ENCODE measurements around the gene MOGAT3. TPM values are rescaled to one million over a fixed set of nuclear protein-coding genes. Genes with fewer than 3 reads are reported as not detected.
A peak's percentile ranks its signal among the peaks of the same experiment; 100 is the strongest.

MOGAT3 gene
- polyA plus RNA-seq, 4 donors = 0.10 to 1.4 (median 0.41) TPM

DNA sequence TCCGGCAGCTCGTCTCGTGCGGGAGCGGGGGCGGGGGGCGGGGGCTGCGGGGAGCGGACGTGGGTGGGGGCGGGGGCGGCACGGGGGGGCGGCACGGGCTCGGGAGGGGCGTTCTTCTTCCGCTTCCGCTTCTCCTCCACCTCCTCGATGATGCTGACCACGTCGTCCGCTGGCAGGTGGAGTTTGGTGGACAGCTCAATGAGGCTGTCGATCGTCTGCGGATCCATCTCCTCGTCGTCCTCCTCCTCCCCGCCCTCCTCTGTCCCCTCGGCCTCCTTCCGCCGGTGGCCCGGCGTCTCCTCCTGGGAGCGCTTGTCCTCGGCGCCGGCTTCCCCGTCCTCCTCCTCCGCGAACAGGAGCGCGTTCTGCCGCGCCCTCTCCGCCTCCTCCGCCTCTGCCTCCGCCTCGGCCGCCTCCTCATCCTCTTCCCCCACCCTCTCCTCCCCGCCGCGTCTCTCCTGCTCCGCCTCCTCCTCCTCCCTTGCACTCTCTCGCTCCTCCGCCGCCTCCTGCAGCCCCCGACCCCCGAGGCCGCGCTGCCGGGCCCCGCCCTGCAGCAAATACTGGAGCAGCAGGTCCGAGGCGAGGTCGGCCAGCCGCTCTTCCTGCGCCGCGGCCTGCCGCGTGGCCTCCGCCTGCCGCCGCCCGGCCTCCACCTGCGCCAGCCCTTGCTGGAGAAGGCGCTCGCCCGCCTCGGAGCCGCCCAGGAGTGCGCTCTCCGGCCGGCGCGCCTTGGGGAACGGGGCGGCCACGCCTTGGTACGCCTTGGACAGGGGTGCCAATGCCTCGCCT, 37.4 kb downstream of the MOGAT3 start:
- DNase-seq (ENCODE audit: low read depth in 4 of 4, low spot score in 3 of 4) = no peak

DNA sequence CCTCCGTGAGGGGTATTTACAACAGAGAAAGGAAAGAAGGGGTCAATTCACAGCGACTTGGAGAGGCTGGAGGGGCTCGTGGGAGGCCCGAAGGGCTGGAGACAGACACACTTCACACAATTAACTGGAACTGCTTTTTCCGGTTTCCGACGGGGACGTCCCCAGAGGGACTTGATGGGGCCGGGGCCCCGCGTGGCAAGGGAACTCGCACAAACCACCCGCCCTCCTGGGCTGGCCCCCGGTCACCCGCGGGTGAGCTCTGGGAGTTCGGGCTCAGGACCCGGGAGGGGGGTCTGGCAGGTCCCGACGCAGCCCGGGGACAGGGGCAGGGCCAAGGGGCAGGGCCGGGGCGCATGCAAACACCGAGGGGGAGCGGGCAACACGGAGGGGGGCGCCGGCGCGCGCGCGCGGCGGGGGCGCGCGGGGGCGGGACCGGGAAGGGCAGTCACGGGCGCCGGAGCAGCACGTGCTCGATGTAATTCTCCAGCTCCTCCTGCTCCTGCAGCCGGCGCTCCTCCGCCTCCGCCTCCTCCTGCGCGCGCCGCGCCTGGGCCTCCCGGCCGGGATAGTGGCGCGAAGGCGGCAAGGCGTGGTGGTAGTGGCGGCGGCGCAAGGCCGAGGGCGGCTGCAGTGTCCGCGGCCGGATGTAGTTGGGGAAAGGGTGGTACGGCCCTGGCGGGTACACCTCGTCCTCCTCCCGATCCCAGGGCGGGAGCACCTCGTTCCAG, 38.1 kb downstream of the MOGAT3 start:
- DNase-seq (ENCODE audit: low read depth in 4 of 4, low spot score in 3 of 4) = no peak

DNA sequence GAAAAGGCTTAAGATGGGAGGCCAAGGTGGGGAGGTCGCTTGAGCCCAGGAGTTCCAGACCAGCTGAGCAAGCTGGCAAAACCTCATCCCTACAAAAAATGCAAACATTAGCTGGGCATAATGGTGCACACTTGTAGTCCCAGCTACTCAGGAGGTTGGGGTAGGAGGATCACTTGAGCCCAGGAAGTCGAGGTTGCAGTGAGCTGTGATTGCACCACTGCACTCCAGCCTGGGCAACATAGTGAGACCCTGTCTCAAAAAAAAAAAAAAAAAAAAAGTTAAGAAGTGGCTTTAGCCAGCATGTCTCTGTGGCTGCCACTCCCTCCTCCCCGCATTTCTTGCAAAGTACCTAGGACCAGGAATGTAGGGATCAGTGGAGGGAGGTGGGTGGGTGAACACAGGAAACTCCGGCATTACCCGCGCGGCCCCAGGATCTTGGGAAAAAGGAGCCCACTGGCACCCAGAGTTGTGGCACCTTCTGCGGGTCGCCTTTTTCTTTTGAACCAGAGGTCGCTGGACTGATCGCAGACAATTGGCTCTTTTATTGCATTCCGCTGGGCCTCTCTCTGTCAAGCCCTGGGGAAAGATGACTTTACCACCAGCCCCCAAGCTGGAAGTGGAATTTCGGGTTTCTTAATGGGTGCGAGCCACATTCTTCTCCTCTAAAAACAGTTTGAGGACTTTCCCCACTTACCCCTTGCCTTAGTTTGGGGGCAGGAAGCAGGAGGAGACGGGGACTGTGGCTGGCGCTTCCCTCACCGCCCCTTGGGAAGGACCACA, 39.0 kb downstream of the MOGAT3 start:
- DNase-seq (ENCODE audit: low read depth in 4 of 4, low spot score in 3 of 4) = no peak

DNA sequence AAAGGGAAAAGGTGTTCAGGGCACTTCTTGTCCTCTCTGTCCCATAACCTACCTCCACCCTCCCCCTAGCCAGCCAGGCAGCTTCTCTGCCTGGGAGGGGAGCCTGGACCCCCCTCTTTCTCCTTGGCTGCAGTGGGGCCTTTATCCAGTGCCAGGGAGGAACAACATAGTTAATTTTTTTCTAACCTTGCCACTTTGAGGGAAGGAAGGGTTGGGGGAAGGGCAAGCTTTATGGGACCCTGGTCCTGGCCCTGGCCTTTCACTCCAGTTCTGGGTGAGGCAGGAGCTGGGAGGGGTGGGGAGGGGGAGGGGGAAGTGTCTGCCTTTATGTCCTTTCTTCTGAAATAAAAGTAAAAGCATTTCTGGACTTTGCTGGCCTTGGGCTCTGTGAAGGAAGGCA, 39.9 kb downstream of the MOGAT3 start:
- DNase-seq (ENCODE audit: low read depth in 4 of 4, low spot score in 3 of 4) = no peak

DNA sequence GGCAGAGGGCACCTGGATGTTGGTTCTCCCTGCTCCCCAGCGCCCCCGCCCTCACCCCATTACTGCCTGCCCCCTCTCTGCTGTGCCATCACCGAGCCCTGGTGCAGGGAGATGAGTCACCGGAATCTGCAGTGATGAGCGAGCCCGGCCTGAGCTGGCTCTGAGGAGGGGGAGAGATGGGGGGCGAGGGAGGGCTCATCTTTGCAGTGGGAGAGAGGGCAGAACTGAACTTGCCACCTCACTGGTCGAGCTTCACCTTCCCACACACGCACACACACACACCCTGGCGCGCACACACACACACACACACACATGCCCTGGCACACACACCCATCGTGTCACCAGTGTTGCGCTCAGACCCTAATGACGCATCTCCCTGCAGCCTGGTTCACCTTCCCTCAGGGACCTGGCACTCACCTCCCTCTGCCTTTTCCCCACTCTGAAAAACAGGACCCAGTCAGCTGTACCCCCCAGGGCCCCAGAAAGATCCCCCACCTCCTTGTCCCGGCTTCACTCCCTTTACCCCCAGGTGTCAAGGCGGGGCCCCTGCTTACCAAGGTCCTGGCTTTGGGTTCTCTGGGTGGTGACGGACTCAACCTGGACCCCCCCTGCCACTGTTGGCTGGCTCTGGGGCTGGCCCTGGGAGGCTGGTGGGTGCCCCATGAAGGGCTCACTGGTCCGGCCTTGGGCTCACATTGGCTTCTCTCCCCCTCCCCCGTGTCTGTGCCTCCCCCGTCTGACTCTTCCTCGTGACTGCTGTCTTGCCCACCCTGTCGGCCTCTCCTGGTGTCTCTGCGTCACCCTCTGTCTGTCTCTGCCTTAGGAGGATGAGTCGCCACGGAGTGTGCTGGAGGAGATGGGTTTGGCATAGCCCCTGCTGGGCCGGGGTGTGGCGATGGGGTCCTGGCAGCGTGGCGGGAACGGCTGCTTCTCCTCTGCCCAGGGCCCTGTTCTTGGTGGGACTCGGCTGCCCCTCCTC, 40.9 kb downstream of the MOGAT3 start:
- DNase-seq (ENCODE audit: low read depth in 4 of 4, low spot score in 3 of 4) = no peak

DNA sequence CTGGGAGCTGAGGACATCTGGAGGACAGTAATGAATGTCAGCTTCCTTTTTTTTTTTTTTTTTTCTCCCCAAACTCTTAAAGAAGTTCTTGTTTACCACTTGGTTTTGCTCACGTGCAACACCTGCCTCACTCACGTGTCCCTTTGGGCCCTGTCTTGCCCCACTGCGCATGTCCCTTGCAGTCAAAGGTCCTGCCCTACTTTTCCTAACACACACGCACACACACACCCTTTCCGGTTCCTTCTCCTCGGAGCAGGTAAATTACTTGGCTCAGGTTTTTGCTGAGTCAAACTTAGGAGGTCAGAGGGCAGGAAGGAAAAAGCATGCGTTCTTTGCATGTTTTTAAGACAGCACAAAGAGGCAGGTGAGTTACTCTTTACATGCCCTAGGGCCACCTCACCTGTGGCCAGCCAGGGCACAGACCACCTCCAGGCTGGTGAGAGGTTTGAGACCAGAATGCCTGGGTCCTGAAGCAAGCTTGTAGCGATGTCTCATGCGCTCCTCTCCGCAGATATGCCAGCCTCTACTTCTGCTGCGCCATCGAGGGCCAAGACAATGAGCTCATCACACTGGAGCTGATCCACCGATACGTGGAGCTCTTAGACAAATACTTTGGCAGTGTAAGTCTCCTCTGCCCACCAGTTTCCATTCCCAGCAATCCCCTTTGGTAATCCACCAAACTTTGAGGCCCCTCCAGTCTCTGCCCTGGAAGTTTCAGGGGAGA, 43.8 kb downstream of the MOGAT3 start:
- DNase-seq (ENCODE audit: low read depth in 4 of 4, low spot score in 3 of 4) = no peak

DNA sequence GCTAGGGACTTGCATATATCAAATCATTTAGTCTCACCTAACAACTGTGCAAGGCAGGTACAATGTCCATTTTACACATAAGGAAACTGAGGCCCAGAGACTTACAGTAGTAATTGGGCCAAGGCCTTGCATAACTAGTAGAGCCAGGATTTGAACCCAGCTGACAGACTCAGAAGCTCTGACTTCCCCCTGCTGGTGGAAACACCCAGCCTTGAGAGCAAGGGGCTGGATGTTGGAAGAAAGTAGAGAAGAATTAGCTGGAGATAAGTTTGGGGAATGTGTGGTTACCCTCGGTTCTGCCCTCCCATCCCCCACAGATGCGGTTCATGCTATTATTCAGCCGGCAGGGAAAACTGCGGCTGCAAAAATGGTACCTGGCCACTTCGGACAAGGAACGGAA, 44.6 kb downstream of the MOGAT3 start:
- no peak for DNase-seq (ENCODE audit: low read depth in 4 of 4, low spot score in 3 of 4)

DNA sequence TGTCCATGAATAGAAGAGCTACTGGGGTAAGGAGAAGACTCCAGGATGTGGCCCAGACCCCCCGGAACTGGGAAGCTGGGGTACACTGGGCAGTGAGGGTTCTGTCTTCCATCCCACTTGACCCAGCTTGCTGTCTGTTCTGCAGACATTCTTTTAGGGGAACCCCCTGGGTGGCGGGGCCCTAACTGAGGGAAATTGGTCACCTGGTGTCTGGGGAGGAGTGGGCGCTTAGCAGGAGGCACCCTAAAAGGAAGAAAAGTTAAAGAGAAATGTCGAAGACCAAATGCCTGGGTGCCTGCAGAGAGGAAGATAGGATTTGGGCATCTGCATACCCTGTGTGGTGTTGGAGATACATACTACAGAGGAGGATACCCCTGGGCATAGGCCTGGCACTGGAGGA, 45.5 kb downstream of the MOGAT3 start:
- no peak for DNase-seq (ENCODE audit: low read depth in 4 of 4, low spot score in 3 of 4)

DNA sequence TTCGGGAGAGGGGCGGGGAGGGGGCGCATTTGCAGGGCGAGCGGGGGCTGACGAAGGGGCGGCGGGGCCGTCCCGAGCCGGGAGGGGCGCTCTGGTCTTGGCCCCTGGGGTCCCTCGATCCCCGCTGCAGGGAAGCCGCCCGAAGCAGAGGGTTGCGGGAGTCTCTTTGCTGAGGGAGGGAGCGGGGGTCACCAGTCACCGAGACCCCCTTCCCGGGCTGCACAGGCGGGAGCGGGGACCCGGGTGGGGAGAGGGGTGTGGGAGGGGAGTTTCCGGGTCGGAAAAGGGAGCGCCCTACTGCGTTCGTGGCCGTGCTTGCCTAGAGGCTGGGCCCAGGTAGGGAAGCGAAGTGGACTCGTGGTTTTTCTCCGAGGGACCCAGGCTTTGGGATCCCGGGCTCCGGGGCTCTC, 46.1 kb downstream of the MOGAT3 start:
- no peak for DNase-seq (ENCODE audit: low read depth in 4 of 4, low spot score in 3 of 4)

DNA sequence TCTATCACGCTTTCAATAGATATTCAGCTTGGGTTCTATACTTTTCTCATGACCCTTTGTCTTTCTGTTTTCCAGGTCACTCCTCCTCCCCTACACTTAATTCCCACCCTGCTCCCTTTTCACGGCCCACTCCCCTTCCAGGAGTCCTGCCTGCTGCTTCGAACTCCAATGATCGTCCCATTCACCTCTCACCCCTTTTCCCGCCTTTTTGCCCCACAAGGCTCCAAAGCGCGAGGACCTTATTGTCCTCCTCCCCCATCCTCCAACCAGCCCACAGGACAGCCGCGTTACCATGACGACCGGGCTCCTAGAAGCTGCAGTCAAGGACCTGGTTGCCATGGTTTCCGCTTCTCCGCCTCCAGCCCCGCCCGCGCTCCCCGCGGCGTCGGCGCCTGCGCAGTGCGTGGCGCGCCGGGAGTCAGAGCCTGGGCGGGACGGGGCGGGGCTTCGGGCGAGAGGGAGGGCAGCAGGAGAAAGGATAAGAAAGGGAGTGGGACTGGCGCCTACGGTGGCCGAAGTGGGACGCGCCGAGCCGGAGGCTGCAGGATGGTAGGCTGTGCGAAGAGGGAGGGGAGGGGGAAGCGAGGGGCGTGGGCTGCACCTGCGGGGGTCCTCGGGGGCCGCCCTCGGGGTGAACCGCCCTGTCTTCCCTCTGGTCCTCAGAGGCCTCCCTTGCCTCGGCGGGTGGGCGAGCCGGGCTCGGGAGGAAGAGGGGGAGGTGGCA, 46.7 kb downstream of the MOGAT3 start, which contains the start of gene AP1S1:
TSS of gene AP1S1 (plus strand) at position 508 of the 724 bp plus-strand sequence. CDS start at position 547, 39 bp downstream.
- peak; percentile 75 to 90 (median 86) for DNase-seq (ENCODE audit: low read depth in 4 of 4, low spot score in 3 of 4)

DNA sequence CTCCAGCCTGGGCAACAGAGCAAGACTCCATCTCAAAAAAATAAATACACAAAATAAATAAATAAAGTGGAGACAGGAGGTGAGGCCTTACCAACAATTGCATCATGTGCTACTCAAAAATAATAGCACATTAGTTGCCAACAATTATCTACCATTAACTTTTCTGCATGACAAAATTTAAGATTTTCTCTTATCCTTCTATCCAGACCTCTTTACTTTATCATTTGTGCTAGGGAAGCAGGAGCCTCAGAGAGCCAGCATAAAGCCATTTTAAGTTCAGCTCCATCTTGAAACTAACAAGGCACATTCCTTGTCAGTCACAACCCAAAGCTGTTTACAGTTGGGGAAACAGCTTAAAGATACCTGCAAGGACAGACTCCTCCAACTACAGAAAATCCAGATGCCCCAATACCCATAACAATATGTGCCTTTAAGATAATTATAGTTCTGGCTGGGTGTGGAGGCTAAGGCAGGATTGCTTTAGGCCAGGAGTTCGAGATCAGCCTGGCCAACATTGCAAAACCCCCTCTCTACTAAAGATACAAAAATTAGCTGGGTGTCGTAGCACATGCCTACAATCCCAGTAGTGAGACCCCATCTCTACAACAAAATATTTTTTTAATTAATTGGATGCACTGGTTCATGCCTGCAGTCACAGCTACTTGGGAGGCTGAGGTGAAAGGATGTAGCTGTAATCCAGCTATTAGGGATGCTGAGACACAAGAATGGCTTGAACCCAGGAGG, 48.8 kb downstream of the MOGAT3 start:
- no peak for DNase-seq (ENCODE audit: low read depth in 4 of 4, low spot score in 3 of 4)

Other genes with a start within 250 kb of the MOGAT3 start
- gene MUC12, start 231.5 kb downstream of the MOGAT3 start, polyA plus RNA-seq (ENCODE audit: insufficient read length in 4 of 4) = under 1 TPM in 2 of 4 donors, not detected in 2; 0.11 to 0.46 TPM
- gene MUC17, start 181.0 kb downstream of the MOGAT3 start, polyA plus RNA-seq (ENCODE audit: insufficient read length in 4 of 4) = not detected
- gene TRIM56, start 115.6 kb downstream of the MOGAT3 start, polyA plus RNA-seq (ENCODE audit: insufficient read length in 4 of 4) = 10 to 100 TPM; 13.4 to 20.6 (median 16.8) TPM
- gene SERPINE1, start 73.9 kb downstream of the MOGAT3 start, polyA plus RNA-seq (ENCODE audit: insufficient read length in 4 of 4) = 1 to 10 TPM in 3 of 4 donors, under 1 TPM in 1; 0.92 to 5.3 (median 1.2) TPM
- gene AP1S1, start 46.6 kb downstream of the MOGAT3 start, polyA plus RNA-seq (ENCODE audit: insufficient read length in 4 of 4) = 10 to 100 TPM; 40.2 to 80.3 (median 71.7) TPM
- gene VGF, start 35.5 kb downstream of the MOGAT3 start, polyA plus RNA-seq (ENCODE audit: insufficient read length in 4 of 4) = under 1 TPM in 3 of 4 donors, not detected in 1; 0.08 to 0.16 (median 0.10) TPM
- gene NAT16, start 20.7 kb downstream of the MOGAT3 start, polyA plus RNA-seq (ENCODE audit: insufficient read length in 4 of 4) = under 1 TPM in 2 of 4 donors, not detected in 2; 0.16 to 0.18 TPM
- gene PLOD3, start 16.5 kb upstream of the MOGAT3 start, polyA plus RNA-seq (ENCODE audit: insufficient read length in 4 of 4) = 10 to 100 TPM; 37.3 to 50.9 (median 49.0) TPM
- 10 to 100 TPM; 42.3 to 81.8 (median 56.0) TPM for gene ZNHIT1, start 17.1 kb upstream of the MOGAT3 start, polyA plus RNA-seq (ENCODE audit: insufficient read length in 4 of 4)
- 10 to 100 TPM in 2 of 4 donors, 1 to 10 TPM in 2; 7.6 to 17.3 (median 10.1) TPM for gene CLDN15, start 36.8 kb upstream of the MOGAT3 start, polyA plus RNA-seq (ENCODE audit: insufficient read length in 4 of 4)
- gene FIS1, start 44.0 kb upstream of the MOGAT3 start, polyA plus RNA-seq (ENCODE audit: insufficient read length in 4 of 4) = 100 to 1,000 TPM; 116 to 160 (median 135) TPM
- 10 to 100 TPM; 46.3 to 79.0 (median 71.8) TPM for gene IFT22, start 120.8 kb upstream of the MOGAT3 start, polyA plus RNA-seq (ENCODE audit: insufficient read length in 4 of 4)
- gene COL26A1, start 161.8 kb upstream of the MOGAT3 start, polyA plus RNA-seq (ENCODE audit: insufficient read length in 4 of 4) = 10 to 100 TPM; 22.4 to 32.7 (median 25.2) TPM